IMR-90 (cell line): ENCODE data around the gene COLEC12. TPM values are rescaled to one million over a fixed set of nuclear protein-coding genes. Genes with fewer than 3 reads are reported as not detected.

ENCODE experiments used
- ATAC-seq: fragments of 200-7000 bp; cut with Tn5 transposase; 2 replicates; pipeline ENCODE4 v1.9.1; 2020; ENCODE audit warnings: low read depth, mild to moderate bottlenecking, moderate library complexity
- BruUV-seq: library from RNA; stranded (reverse); fragments of 400-500 nt; replicated peaks from 2 replicates; lab custom pipeline; 2021; lab: Mats Ljungman, UMichigan
- CTCF ChIA-PET: fragments of 300-600 bp; formaldehyde crosslinking; extraction: SDS; loops from one replicate; lab custom pipeline; 2021; ENCODE audit warnings: antibody characterized with exemption; lab: Yijun Ruan, JAX
- POLR2A ChIA-PET: fragments of 300-600 bp; sonication (Branson Sonifier 250); formaldehyde crosslinking; loops from one replicate; lab custom pipeline; 2022; ENCODE audit warnings: antibody characterized with exemption; ENCODE audit not compliant: unreplicated experiment; lab: Charles Lee
- DNase-seq: peaks from one replicate; pipeline ENCODE4 v3.0.0; 2013
- H2AFZ ChIP-seq: replicated peaks from 2 replicates; pipeline ENCODE3; 2013; ENCODE audit warnings: low read length, mild to moderate bottlenecking; ENCODE audit not compliant: poor library complexity
- H2AK5ac ChIP-seq: 2 replicates; pipeline ENCODE4 v1.6.1; 2013; ENCODE audit warnings: low read depth, low read length, inconsistent platforms
- H2AK9ac ChIP-seq: replicated peaks from 2 replicates; pipeline ENCODE3; 2013; ENCODE audit warnings: mild to moderate bottlenecking, low read depth, low read length, moderate library complexity; ENCODE audit not compliant: poor library complexity
- H2BK120ac ChIP-seq: 2 replicates; pipeline ENCODE4 v1.6.1; 2013; ENCODE audit warnings: low read depth, low read length, inconsistent platforms
- H2BK15ac ChIP-seq: 3 replicates; pipeline ENCODE4 v1.6.1; 2013; ENCODE audit warnings: low read depth, low read length, inconsistent platforms
- H2BK20ac ChIP-seq: 2 replicates; pipeline ENCODE4 v1.6.1; 2013; ENCODE audit warnings: low read depth, mild to moderate bottlenecking, inconsistent platforms, low read length, moderate library complexity
- H2BK5ac ChIP-seq: 2 replicates; pipeline ENCODE4 v1.6.1; 2013; ENCODE audit warnings: mild to moderate bottlenecking, low read depth, low read length, inconsistent platforms; ENCODE audit not compliant: poor library complexity, severe bottlenecking
- H3K14ac ChIP-seq: replicated peaks from 2 replicates; pipeline ENCODE4 v1.6.1; 2013; ENCODE audit warnings: low read depth, low read length, inconsistent platforms
- H3K18ac ChIP-seq: 2 replicates; pipeline ENCODE4 v1.6.1; 2013; ENCODE audit warnings: low read depth, low read length, control low read depth
- H3K23ac ChIP-seq: 2 replicates; pipeline ENCODE4 v1.6.1; 2013; ENCODE audit warnings: low read depth, low read length, inconsistent platforms
- H3K27ac ChIP-seq: 2 replicates; pipeline ENCODE4 v1.5.1; 2013; ENCODE audit warnings: mild to moderate bottlenecking, control low read depth, low read length; ENCODE audit not compliant: insufficient read depth
- H3K27me3 ChIP-seq: 2 replicates; pipeline ENCODE4 v1.6.1; 2013; ENCODE audit warnings: low read length; ENCODE audit not compliant: control insufficient read depth, insufficient read depth
- H3K36me3 ChIP-seq: 2 replicates; pipeline ENCODE4 v1.6.1; 2013; ENCODE audit warnings: low read length, mixed read lengths; ENCODE audit not compliant: control insufficient read depth, insufficient read depth
- H3K4ac ChIP-seq: 2 replicates; pipeline ENCODE4 v1.6.1; 2013; ENCODE audit warnings: low read depth, low read length, inconsistent platforms
- H3K4me1 ChIP-seq: 2 replicates; pipeline ENCODE4 v1.6.1; 2013; ENCODE audit warnings: low read length, mixed read lengths; ENCODE audit not compliant: control insufficient read depth, insufficient read depth
- H3K4me2 ChIP-seq: 2 replicates; pipeline ENCODE4 v1.6.1; 2013; ENCODE audit warnings: low read depth, mild to moderate bottlenecking, control low read depth, low read length, moderate library complexity
- H3K4me3 ChIP-seq: 2 replicates; pipeline ENCODE4 v1.5.1; 2013; ENCODE audit warnings: low read depth, mild to moderate bottlenecking, control low read depth, low read length, moderate library complexity; ENCODE audit not compliant: insufficient read depth
- H3K56ac ChIP-seq: 2 replicates; pipeline ENCODE4 v1.6.1; 2013; ENCODE audit warnings: low read length, inconsistent platforms; ENCODE audit not compliant: insufficient read depth; ENCODE audit errors: extremely low read depth
- H3K79me1 ChIP-seq, 2 experiments: 2 replicates each; pipeline ENCODE4 v1.6.1; 2013; ENCODE audit warnings: low read length in 2 of 2, inconsistent platforms in 1 of 2, low read depth in 1 of 2
- H3K9ac ChIP-seq: 2 replicates; pipeline ENCODE4 v1.6.1; 2013; ENCODE audit warnings: low read depth, low read length, control low read depth
- H3K9me1 ChIP-seq: 2 replicates; pipeline ENCODE4 v1.6.1; 2013; ENCODE audit warnings: low read length, inconsistent platforms; ENCODE audit not compliant: insufficient read depth
- H3K9me3 ChIP-seq: 2 replicates; pipeline ENCODE4 v1.6.1; 2013; ENCODE audit warnings: low read length; ENCODE audit not compliant: control insufficient read depth, insufficient read depth
- H4K20me1 ChIP-seq: 2 replicates; pipeline ENCODE4 v1.6.1; 2013; ENCODE audit warnings: low read length, inconsistent platforms; ENCODE audit not compliant: insufficient read depth
- H4K5ac ChIP-seq: 2 replicates; pipeline ENCODE4 v1.6.1; 2013; ENCODE audit warnings: mild to moderate bottlenecking, low read depth, low read length, control low read depth
- H4K8ac ChIP-seq, 2 experiments: 2 replicates each; pipeline ENCODE4 v1.6.1; 2013; ENCODE audit warnings: low read depth in 2 of 2, low read length in 2 of 2, control low read depth in 1 of 2, inconsistent platforms in 1 of 2
- H4K91ac ChIP-seq: 2 replicates; pipeline ENCODE4 v1.6.1; 2013; ENCODE audit warnings: low read depth, low read length, inconsistent platforms; ENCODE audit not compliant: insufficient read depth
- BHLHE40 ChIP-seq: fragments of 150-350 bp; IDR thresholded peaks from 2 replicates; pipeline ENCODE4 v1.6.1; 2016; ENCODE audit warnings: mild to moderate bottlenecking, low read depth, low read length
- CEBPB ChIP-seq: IDR thresholded peaks from 2 replicates; pipeline ENCODE4 v1.6.1; 2012; ENCODE audit warnings: low read depth, low read length, improper control_type of control experiment
- CTCF ChIP-seq: conservative IDR thresholded peaks from 2 replicates; pipeline ENCODE4 v1.5.1; 2012; ENCODE audit warnings: mild to moderate bottlenecking, low read depth, low read length, improper control_type of control experiment
- ELK1 ChIP-seq: fragments of 150-350 bp; IDR thresholded peaks from 2 replicates; pipeline ENCODE4 v1.6.1; 2016; ENCODE audit warnings: low read depth, mild to moderate bottlenecking, low read length, moderate library complexity, borderline replicate concordance
- MAFK ChIP-seq: IDR thresholded peaks from 2 replicates; pipeline ENCODE4 v1.6.1; 2012; ENCODE audit warnings: low read depth, low read length, improper control_type of control experiment
- MAZ ChIP-seq: IDR thresholded peaks from 2 replicates; pipeline ENCODE4 v1.6.1; 2012; ENCODE audit warnings: low read depth, mild to moderate bottlenecking, low read length, improper control_type of control experiment, moderate library complexity, borderline replicate concordance
- MXI1 ChIP-seq: IDR thresholded peaks from 2 replicates; pipeline ENCODE4 v1.6.1; 2012; ENCODE audit warnings: low read depth, mild to moderate bottlenecking, low read length, moderate library complexity, borderline replicate concordance
- NFE2L2 ChIP-seq: fragments of 150-350 bp; IDR thresholded peaks from 2 replicates; pipeline ENCODE4 v1.6.1; 2016; ENCODE audit warnings: low read depth, mild to moderate bottlenecking, low read length
- RAD21 ChIP-seq: IDR thresholded peaks from 2 replicates; pipeline ENCODE4 v1.6.1; 2012; ENCODE audit warnings: low read length, improper control_type of control experiment
- RCOR1 ChIP-seq: IDR thresholded peaks from 2 replicates; pipeline ENCODE4 v1.6.1; 2012; ENCODE audit warnings: mild to moderate bottlenecking, low read length, improper control_type of control experiment; ENCODE audit not compliant: insufficient replicate concordance
- RFX5 ChIP-seq: IDR thresholded peaks from 2 replicates; pipeline ENCODE4 v1.8.0; 2012; ENCODE audit warnings: low read depth, mild to moderate bottlenecking, low read length, moderate library complexity
- SMC3 ChIP-seq: fragments of 150-350 bp; IDR thresholded peaks from 2 replicates; pipeline ENCODE4 v1.6.1; 2016; ENCODE audit warnings: low read depth, mild to moderate bottlenecking, antibody characterized with exemption, low read length, moderate library complexity
- USF2 ChIP-seq: fragments of 150-350 bp; IDR thresholded peaks from 2 replicates; pipeline ENCODE4 v1.6.1; 2017; ENCODE audit warnings: mild to moderate bottlenecking, antibody characterized with exemption, low read length, low read depth
- WGBS, 2 experiments: methylation state at CpG; one replicate each; pipeline versions ENCODE4 v1.1.5 to v1.1.7; 2013; ENCODE audit warnings: missing lambda C conversion rate in 2 of 2; ENCODE audit not compliant: insufficient read length in 1 of 2; ENCODE audit errors: extremely low coverage in 2 of 2; 5-methylcytosine and 5-hydroxymethylcytosine counted together
- dilution Hi-C: fragments of 300-500 bp; cut with HindIII; formaldehyde crosslinking; loops from one replicate; pipeline ENCODE4 v1.14.3; 2018; ENCODE audit warnings: low sequenced_read_pairs; ENCODE audit not compliant: unreplicated experiment
- in situ Hi-C: fragments of 300-500 bp; cut with MboI; formaldehyde crosslinking; loops from 3 replicates; pipeline ENCODE4 v1.14.3; 2019; ENCODE audit warnings: low sequenced_read_pairs, inconsistent platforms, mixed read lengths
- intact Hi-C: fragments of 100-400 bp; cut with micrococcal nuclease; formaldehyde crosslinking; loops from 2 replicates; pipeline ENCODE4 v1.10.0; 2022
- polyA plus RNA-seq, 3 experiments: library from polyadenylated mRNA; depleted of rRNA; stranded (reverse); fragments of >200 nt; gene quantifications; 2 replicates each; pipeline ENCODE4 v1.2.3, GENCODE V29; 2012; ENCODE audit warnings: low replicate concordance in 1 of 3
- total RNA-seq: library from RNA; depleted of rRNA; stranded (reverse); fragments of >200 nt; gene quantifications from 2 replicates; pipeline ENCODE4 v1.2.3, GENCODE V29; 2012

Gene COLEC12
- total and polyA plus RNA-seq, 2 of the 4 experiments (the other 2 are of a cell fraction), result 1.0 to 2.3 TPM

- WGBS, 2 experiments, result no CpG with 5 or more reads among the region's 13 CpGs
- ATAC-seq, result peak; percentile 84
- intact Hi-C loops, result loop anchor here (2.0 to 10.0 kb wide), 3 partner anchors 73 to 219 kb away; no protein-coding TSS in a partner anchor
- TF ChIP-seq SMC3 (no peak), CEBPB (no peak), ELK1 (no peak), USF2 (no peak), RAD21 (peak; percentile 5; the same call in 1 of the 2 replicates), MAZ (no peak), RCOR1 (no peak), RFX5 (no peak), MXI1 (peak; percentile 83; the same call in 1 of the 2 replicates), NFE2L2 (0 out of 2 replicates have a peak, but pooled peaks have one; percentile 13), MAFK (peak; percentile 3; the same call in 1 of the 2 replicates), BHLHE40 (peak; percentile 83), CTCF (no peak)
Observed at GRCh38 chr18:395456-396250, 104.8 kb downstream of the COLEC12 start.

More at GRCh38 chr18:395456-396250, 104.8 kb downstream of the COLEC12 start:
- H3K4me2 ChIP-seq, result peak overlapping the region; percentile 77
- dilution Hi-C loops (no loop called here), in situ Hi-C loops (no loop called here)
- H2AK5ac ChIP-seq, result no peak overlapping the region
- peak overlapping the region; percentile 80 for H2BK120ac ChIP-seq
- peak overlapping the region; percentile 64 for H3K4ac ChIP-seq
- peak overlapping the region; percentile 36 for H2AFZ ChIP-seq
- 0 out of 2 replicates have a peak, but pooled peaks cover 1% of the 10 kb centered on the region for H3K27me3 ChIP-seq
- peak overlapping the region; percentile 27; the same call in 1 of the 2 replicates for H4K5ac ChIP-seq
- H3K23ac ChIP-seq, result peak overlapping the region; percentile 65
- H2BK20ac ChIP-seq, result peak overlapping the region; percentile 73
- peak overlapping the region; percentile 30 for H3K18ac ChIP-seq
- peak overlapping the region; percentile 49 for H3K14ac ChIP-seq
- no peak overlapping the region for H3K4me3 ChIP-seq
- peak overlapping the region; percentile 63 for H3K27ac ChIP-seq
- BruUV-seq, result no TSS peak
- peaks cover 4% of the 10 kb centered on the region; the same call in 1 of the 2 replicates for H4K20me1 ChIP-seq
- H4K8ac ChIP-seq, result peak overlapping the region; percentile 7 to 60; a peak in 3 of 4 replicates
- H2BK5ac ChIP-seq, result peak overlapping the region; percentile 71
- H3K9me3 ChIP-seq, result no peaks in the 10 kb centered on the region
- no peaks in the 10 kb centered on the region for H3K36me3 ChIP-seq
- H3K9ac ChIP-seq, result no peak overlapping the region
- H3K79me1 ChIP-seq, result no peaks in the 10 kb centered on the region
- peak overlapping the region; percentile 16; the same call in 1 of the 3 replicates for H2BK15ac ChIP-seq
- CTCF ChIA-PET, result no interaction called here
- H3K9me1 ChIP-seq, result peaks cover 17% of the 10 kb centered on the region
- peaks cover 25% of the 10 kb centered on the region for H3K4me1 ChIP-seq
- peak overlapping the region; percentile 41 for H4K91ac ChIP-seq
- H2AK9ac ChIP-seq, result no peak overlapping the region
- POLR2A ChIA-PET, result no interaction called here
- H3K56ac ChIP-seq, result peak overlapping the region; percentile 33
- peak; percentile 86 for DNase-seq
